Vagina (tissue), 2 donors: ENCODE measurements around the gene ADGRL2. TPM values are rescaled to one million over a fixed set of nuclear protein-coding genes. Genes with fewer than 3 reads are reported as not detected.

Experiments used
- DNase-seq, 2 donors: peaks; one replicate each; pipeline ENCODE4 v3.0.0-alpha.2; 2017; ENCODE audit errors: extremely low spot score in 2 of 2
- H3K27ac ChIP-seq: fragments of 200-600 bp; sonication (generic); one replicate; pipeline ENCODE4 v1.5.1; 2019
- H3K27me3 ChIP-seq: fragments of 200-600 bp; sonication (generic); one replicate; pipeline ENCODE4 v1.5.1; 2019
- H3K36me3 ChIP-seq, 2 donors: fragments of 200-600 bp; sonication (generic); one replicate each; pipeline ENCODE4 v1.5.1; 2017 to 2019
- H3K4me1 ChIP-seq: fragments of 200-600 bp; sonication (generic); one replicate; pipeline ENCODE4 v1.5.1; 2019
- H3K4me3 ChIP-seq, 2 donors: fragments of 200-600 bp; sonication (generic); 1 replicate in 1 of 2; 2 replicates in 1 of 2; pipeline ENCODE4 v1.5.1; 2016 to 2019
- H3K9me3 ChIP-seq: fragments of 200-600 bp; sonication (generic); one replicate; pipeline ENCODE4 v1.5.1; 2019
- CTCF ChIP-seq, 3 experiments: fragments of 450-650 bp in 2 of 3; fragments of 200-600 bp in 1 of 3; sonication (generic) in 1 of 3; IDR thresholded peaks; one replicate each; pipeline ENCODE4 v1.5.1; 2017 to 2019; ENCODE audit warnings: antibody characterized with exemption in 3 of 3, mild to moderate bottlenecking in 2 of 3, moderate library complexity in 2 of 3
- POLR2A ChIP-seq, 2 donors: fragments of 450-650 bp; IDR thresholded peaks; one replicate each; pipeline ENCODE4 v1.6.1; 2017; ENCODE audit warnings: antibody characterized with exemption in 2 of 2, mild to moderate bottlenecking in 2 of 2, moderate library complexity in 2 of 2
- POLR2AphosphoS5 ChIP-seq, 2 donors: sonication (generic); formaldehyde crosslinking; IDR thresholded peaks; one replicate each; pipeline ENCODE4 v1.9.0; 2017; ENCODE audit warnings: antibody characterized with exemption in 2 of 2, mild to moderate bottlenecking in 2 of 2, low read depth in 1 of 2; ENCODE audit not compliant: insufficient read depth in 1 of 2
- intact Hi-C: fragments of 100-400 bp; cut with DNase I; formaldehyde crosslinking; loops from one replicate; pipeline ENCODE4 v1.15.1; 2023
- total RNA-seq: library from RNA; depleted of rRNA; stranded (reverse); fragments of >200 nt; gene quantifications from one replicate; pipeline ENCODE4 v1.2.3, GENCODE V29; 2016

ADGRL2 gene
- total RNA-seq, 1 donor from 2014 or later: 68.0 TPM

- H3K27ac ChIP-seq: no peak overlapping the region
- H3K4me1 ChIP-seq: no peaks in the 10 kb centered on the region
Observed at GRCh38 chr1:81937791-81938450, 137.2 kb downstream of the ADGRL2 start.

GRCh38 chr1:81948495-81948894, 147.8 kb downstream of the ADGRL2 start:
- Histone ChIP-seq H3K27me3 (no peaks in the 10 kb centered on the region), H3K36me3 (no peaks in the 10 kb centered on the region), H3K4me3 (no peak overlapping the region), H3K9me3 (no peaks in the 10 kb centered on the region), H3K27ac (no peak overlapping the region), H3K4me1 (peaks cover 7% of the 10 kb centered on the region)
- DNase-seq: no peak
- TF ChIP-seq POLR2AphosphoS5 (IDR thresholded peaks at IDR 0.05; ENCODE audit: insufficient read depth in 1 of 2, low read depth in 1 of 2) (no peak), CTCF (IDR thresholded peaks at IDR 0.05) (no peak), POLR2A (IDR thresholded peaks at IDR 0.05) (no peak)
- intact Hi-C loops: no loop called here

More at GRCh38 chr1:81937791-81938450, 137.2 kb downstream of the ADGRL2 start:
- TF ChIP-seq POLR2A (IDR thresholded peaks at IDR 0.05): no peak
- TF ChIP-seq CTCF (IDR thresholded peaks at IDR 0.05): no peak
- no peak for TF ChIP-seq POLR2AphosphoS5 (IDR thresholded peaks at IDR 0.05; ENCODE audit: insufficient read depth in 1 of 2, low read depth in 1 of 2)
- no peaks in the 10 kb centered on the region for H3K9me3 ChIP-seq
- no peaks in the 10 kb centered on the region for H3K27me3 ChIP-seq
- DNase-seq: no peak
- no peak overlapping the region for H3K4me3 ChIP-seq
- H3K36me3 ChIP-seq: no peaks in the 10 kb centered on the region
- intact Hi-C loops: no loop called here

GRCh38 chr1:81949421-81949820, 148.7 kb downstream of the ADGRL2 start:
- intact Hi-C loops: no loop called here
- H3K27ac ChIP-seq: no peak overlapping the region
- H3K4me3 ChIP-seq: no peak overlapping the region
- no peaks in the 10 kb centered on the region for H3K27me3 ChIP-seq
- H3K4me1 ChIP-seq: peaks cover 7% of the 10 kb centered on the region
- H3K9me3 ChIP-seq: no peaks in the 10 kb centered on the region
- H3K36me3 ChIP-seq: no peaks in the 10 kb centered on the region
- TF ChIP-seq POLR2A (IDR thresholded peaks at IDR 0.05) (no peak), POLR2AphosphoS5 (IDR thresholded peaks at IDR 0.05; ENCODE audit: insufficient read depth in 1 of 2, low read depth in 1 of 2) (no peak)
- no peak for DNase-seq

GRCh38 chr1:81950037-81950436, 149.3 kb downstream of the ADGRL2 start:
- DNase-seq: no peak
- peaks cover 7% of the 10 kb centered on the region for H3K4me1 ChIP-seq
- no peak overlapping the region for H3K4me3 ChIP-seq
- intact Hi-C loops: no loop called here
- no peak for TF ChIP-seq POLR2A (IDR thresholded peaks at IDR 0.05)
- TF ChIP-seq POLR2AphosphoS5 (IDR thresholded peaks at IDR 0.05; ENCODE audit: insufficient read depth in 1 of 2, low read depth in 1 of 2): no peak
- TF ChIP-seq CTCF (IDR thresholded peaks at IDR 0.05): no peak
- no peak overlapping the region for H3K27ac ChIP-seq
- H3K36me3 ChIP-seq: no peaks in the 10 kb centered on the region
- H3K27me3 ChIP-seq: no peaks in the 10 kb centered on the region
- no peaks in the 10 kb centered on the region for H3K9me3 ChIP-seq

GRCh38 chr1:81950591-81951244, 150.0 kb downstream of the ADGRL2 start:
- no peaks in the 10 kb centered on the region for H3K9me3 ChIP-seq
- TF ChIP-seq POLR2AphosphoS5 (IDR thresholded peaks at IDR 0.05; ENCODE audit: insufficient read depth in 1 of 2, low read depth in 1 of 2): no peak
- TF ChIP-seq POLR2A (IDR thresholded peaks at IDR 0.05): no peak
- TF ChIP-seq CTCF (IDR thresholded peaks at IDR 0.05): no peak

More at GRCh38 chr1:81950591-81951244, 150.0 kb downstream of the ADGRL2 start:
- no peak for DNase-seq
- Histone ChIP-seq H3K4me3 (no peak overlapping the region), H3K27me3 (no peaks in the 10 kb centered on the region), H3K27ac (no peak overlapping the region), H3K36me3 (no peaks in the 10 kb centered on the region), H3K4me1 (peaks cover 7% of the 10 kb centered on the region)
- intact Hi-C loops: no loop called here
